ENCODE data around the gene KANTR.

DNA sequence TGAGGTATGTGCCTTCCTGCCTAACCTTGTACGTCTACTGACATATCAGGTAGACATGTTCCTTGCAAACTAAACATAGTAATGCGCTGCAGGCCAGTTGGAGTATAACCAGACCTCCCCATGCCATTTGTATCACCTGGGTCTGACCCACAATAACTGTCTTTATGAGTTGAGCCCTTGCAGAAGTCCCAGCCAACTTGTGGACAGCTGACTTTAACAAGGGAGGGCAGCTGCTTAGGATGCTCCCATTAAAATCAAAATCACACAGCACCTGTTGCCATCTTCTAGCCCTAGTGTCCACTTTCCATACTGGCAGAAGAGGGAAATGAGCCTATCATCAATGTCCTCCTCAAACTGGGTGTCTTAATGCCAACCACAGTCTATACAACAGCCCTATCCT, 41.6 kb downstream of the KANTR start:
- TF ChIP-seq SP2 (IDR thresholded peaks at IDR 0.05; ENCODE audit: extremely low read depth, low read depth, low read length, poor library complexity, severe bottlenecking), result no peak
- no peak for TF ChIP-seq ELF4 (CRISPR knock-in tag; IDR thresholded peaks at IDR 0.05)
- TF ChIP-seq POLR2AphosphoS5 (IDR thresholded peaks at IDR 0.05; ENCODE audit: control insufficient read depth, insufficient read depth, low read depth, low read length), result no peak
- TF ChIP-seq, protein P1, sequence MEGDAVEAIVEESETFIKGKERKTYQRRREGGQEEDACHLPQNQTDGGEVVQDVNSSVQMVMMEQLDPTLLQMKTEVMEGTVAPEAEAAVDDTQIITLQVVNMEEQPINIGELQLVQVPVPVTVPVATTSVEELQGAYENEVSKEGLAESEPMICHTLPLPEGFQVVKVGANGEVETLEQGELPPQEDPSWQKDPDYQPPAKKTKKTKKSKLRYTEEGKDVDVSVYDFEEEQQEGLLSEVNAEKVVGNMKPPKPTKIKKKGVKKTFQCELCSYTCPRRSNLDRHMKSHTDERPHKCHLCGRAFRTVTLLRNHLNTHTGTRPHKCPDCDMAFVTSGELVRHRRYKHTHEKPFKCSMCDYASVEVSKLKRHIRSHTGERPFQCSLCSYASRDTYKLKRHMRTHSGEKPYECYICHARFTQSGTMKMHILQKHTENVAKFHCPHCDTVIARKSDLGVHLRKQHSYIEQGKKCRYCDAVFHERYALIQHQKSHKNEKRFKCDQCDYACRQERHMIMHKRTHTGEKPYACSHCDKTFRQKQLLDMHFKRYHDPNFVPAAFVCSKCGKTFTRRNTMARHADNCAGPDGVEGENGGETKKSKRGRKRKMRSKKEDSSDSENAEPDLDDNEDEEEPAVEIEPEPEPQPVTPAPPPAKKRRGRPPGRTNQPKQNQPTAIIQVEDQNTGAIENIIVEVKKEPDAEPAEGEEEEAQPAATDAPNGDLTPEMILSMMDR (IDR thresholded peaks at IDR 0.05 in 2 of 3, conservative IDR thresholded peaks at IDR 0.05 in 1 of 3; ENCODE audit: insufficient read depth in 2 of 3, low read depth in 1 of 3, low read length in 3 of 3), result no peak

Data from K562 (cell line).